GM21390 (cell line): ENCODE measurements around the gene ARMH4.

Experiments used
- ATAC-seq: cut with Tn5 transposase; IDR thresholded peaks from one replicate; pipeline ENCODE4 v1.9.1; 2021; ENCODE audit not compliant: unreplicated experiment

The ARMH4 gene

DNA sequence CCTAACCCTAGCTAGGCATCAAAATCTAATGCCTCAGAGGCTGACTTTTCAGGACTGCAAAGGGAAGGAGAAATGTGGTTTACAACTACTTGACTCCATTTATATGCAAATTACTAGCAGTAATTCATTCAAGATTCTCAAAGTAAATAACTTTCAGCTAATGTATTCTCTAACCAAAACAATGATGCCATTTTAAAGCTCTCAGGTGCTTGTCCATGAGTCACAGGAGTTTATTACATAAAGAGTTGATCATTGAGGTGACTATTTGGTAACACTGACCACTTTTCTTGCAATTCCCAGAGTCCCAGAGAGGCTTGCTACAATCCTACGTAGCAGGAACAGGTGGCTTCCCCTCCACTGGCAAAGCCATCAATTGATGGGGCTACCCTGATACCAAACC lies 177.1 kb downstream of the ARMH4 start:
- no peak for ATAC-seq

DNA sequence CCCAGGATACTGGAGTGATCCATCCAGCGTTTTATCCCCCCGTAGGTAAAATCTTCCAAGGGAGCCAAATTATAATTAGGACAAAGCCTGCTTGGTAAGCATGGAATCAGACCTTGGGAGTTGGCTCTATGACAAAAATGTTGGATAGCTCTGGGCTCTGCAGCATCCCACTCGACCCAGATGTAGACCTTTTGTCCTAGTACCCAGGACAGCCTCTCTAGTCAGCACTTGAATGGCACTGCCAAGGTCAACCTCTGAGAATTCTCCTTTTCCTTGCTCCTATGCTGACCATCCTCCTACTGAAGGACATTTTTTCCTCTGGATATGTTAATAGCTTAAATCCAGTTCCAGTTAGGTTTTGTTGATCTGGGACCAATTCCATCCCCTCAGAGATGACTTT lies 181.4 kb downstream of the ARMH4 start:
- ATAC-seq: no peak

DNA sequence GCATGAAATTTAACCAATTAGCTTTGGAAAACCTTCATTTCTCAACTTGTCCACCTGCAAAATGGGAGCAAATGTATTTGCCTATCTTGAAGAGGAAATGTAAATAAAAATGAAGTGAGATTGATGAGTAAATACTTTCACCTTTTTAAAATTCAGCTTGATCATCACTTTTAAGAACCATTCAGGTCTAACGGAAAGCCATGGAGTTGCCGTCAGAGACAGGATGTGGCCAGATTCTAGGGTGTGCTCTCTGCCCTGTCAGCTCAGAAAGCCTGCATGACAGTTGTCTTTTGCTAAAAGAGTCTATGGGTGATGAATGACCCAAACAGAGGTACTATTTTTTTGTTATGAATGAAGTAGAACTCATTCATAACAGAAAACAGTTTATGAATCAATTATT lies 181.8 kb downstream of the ARMH4 start:
- no peak for ATAC-seq

DNA sequence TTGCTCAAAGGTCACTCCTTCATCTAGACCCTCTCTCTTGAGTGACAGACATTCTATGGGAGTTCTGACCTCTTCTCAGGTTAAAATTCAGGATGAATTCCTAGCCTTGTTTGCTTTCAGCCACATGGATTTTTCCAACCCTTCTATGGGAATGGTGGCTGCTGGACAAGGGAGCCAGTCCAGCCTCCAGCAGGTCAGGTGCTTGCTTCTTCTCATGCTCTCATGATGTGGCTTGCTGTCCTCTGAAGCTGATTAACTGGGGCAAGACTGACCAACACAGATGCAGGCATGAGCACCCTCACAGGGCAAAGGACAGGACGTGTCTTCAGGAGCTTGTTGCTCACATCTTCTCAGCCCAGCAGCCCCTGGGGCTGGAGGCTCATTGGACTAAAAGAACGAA lies 188.9 kb downstream of the ARMH4 start:
- ATAC-seq: no peak

DNA sequence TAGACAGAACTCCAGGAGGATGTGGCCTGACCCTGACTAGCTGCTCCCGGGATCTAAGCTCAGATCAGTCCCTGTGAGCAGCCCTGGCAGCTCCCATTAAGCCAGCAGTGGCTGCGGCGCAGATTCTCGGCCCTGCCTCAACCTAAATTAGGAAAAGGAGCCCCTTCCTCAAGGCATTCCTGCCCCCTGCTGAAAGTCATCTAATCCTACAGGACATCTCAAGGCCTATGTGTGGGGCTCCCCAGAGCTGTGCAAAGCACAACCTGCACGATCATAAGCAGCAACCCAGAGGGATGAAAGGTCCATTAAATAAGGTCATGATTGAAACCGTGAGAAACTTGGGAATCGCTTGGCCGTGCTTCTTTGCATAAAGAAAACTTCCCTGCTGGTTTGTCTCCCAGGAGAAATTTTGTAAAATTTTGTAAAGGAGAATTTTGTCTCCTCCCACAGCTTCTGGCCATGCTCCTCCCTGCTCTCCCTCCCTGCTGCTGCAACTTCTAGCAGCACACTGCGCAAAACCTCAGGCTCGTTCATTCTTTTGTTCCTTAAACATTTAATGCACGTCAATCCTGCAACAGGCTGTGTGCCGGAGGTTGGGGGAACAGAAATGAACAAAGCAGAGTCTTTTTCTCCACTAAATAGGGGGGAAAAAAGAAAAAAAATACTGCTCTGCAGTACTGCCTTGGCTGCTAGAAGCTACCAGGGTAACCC lies 189.5 kb downstream of the ARMH4 start:
- no peak for ATAC-seq

DNA sequence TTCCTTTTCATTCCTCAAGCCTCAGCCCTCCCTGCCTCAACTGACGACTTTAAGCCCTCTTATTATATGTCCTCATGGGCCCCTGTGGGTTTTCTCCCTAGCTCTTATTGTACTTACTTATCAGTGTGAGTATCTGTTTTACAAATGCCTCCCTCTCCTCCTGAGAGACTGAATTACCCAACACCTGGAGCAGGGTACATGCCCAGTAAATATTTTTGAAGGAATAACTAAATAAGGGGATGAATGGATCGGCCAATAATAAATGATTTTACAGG lies 190.3 kb downstream of the ARMH4 start:
- ATAC-seq: no peak

DNA sequence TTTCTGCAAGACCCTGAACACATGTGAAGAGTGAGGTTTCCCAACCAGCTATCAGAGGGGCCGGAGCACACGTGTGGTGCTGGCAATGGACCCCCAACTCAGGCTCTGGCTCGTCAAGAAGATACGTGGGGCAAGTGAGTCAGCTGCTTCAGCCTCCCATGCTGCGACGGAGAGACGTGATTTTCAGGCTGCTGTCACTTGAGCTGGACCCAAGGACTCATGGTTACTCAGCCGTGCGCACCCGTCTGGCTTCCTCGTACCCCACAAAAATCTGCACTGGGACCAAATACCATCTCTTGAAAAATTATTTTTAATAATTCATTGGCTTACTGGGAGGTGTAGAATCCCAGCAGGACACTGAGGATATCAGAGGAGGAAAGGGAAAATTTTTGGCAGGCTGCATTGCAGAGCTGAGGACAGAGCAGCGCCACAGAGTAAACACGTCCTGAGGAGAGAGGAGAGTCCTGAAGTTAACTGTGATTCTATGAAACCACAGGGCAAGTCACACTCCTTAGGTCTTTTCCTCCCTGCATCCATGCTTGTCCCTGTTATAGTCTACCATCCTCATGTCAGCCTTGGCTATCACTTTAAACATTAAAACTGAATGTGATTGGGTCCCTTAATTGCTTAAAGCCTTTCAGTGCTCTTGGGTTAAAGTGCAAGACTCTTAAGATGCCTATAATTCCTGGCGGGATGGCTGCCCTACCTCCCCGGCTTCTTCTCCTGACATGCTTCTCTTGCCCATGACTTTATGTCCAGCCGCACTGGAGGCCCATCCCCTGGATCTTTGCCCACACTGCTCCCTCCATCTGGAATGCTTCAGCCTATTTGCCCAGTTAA lies 190.8 kb downstream of the ARMH4 start:
- ATAC-seq: no peak

DNA sequence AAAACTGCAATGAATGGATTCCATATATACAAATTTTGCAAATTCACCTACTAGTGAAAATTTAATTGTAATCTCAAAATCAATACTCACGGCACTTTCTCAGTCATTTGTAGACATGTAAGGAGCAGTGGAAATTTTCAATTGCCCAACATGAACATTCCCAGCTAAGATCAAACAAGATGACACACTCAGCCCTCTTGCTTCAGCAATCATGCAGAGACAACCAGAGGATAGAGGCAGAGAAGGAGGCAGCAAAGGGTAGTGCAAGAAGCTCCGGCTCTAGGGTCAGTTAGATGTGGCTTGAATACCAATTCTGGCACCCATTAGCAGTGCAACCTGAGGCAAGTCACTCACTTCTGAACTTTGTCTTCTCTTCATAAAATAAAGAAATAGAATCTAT lies 194.6 kb downstream of the ARMH4 start:
- ATAC-seq: no peak
